HepG2 (cell line): ENCODE results near the gene SOX9. TPM values are rescaled to one million over a fixed set of nuclear protein-coding genes. Genes with fewer than 3 reads are reported as not detected.

Experiments used
- ATAC-seq: fragments of 200-7000 bp; cut with Tn5 transposase; 3 replicates; pipeline ENCODE4 v1.9.1; 2020; ENCODE audit warnings: mild to moderate bottlenecking, moderate library complexity
- BruUV-seq: library from RNA; stranded (reverse); fragments of 400-500 nt; replicated peaks from 2 replicates; lab custom pipeline; 2021; lab: Mats Ljungman, UMichigan
- CTCF ChIA-PET: fragments of 300-600 bp; formaldehyde crosslinking; extraction: SDS; loops from one replicate; lab custom pipeline; 2021; ENCODE audit warnings: low total read pairs, inconsistent platforms, low intra/inter-chr PET ratio; lab: Yijun Ruan, JAX
- POLR2A ChIA-PET: fragments of 350-600 bp; sonication (Branson Sonifier 250); formaldehyde crosslinking; loops from one replicate; lab custom pipeline; 2020; ENCODE audit warnings: antibody characterized with exemption, inconsistent platforms; lab: Yijun Ruan, JAX
- DNase-seq: peaks from one replicate; pipeline ENCODE4 v3.0.0-alpha.2; 2015; ENCODE audit warnings: low spot score
- FAIRE-seq: peaks from 3 replicates; lab custom pipeline; 2011; peaks lifted over from hg19 to GRCh38; lab: Jason Lieb, UNC
- H2AFZ ChIP-seq: one replicate; pipeline ENCODE4 v1.6.1; 2011; ENCODE audit warnings: low read length, inconsistent platforms
- H3K27ac ChIP-seq: fragments of 300-600 bp; 3 replicates; pipeline ENCODE4 v1.8.0; 2011; ENCODE audit warnings: mixed run types, mild to moderate bottlenecking, mixed read lengths, low read length, inconsistent platforms; ENCODE audit not compliant: insufficient read depth; ENCODE audit errors: extremely low read length
- H3K27me3 ChIP-seq, 2 experiments: fragments of 200-600 bp in 1 of 2; 2 replicates in 1 of 2; 3 replicates in 1 of 2; pipeline versions ENCODE4 v1.6.0 to v1.8.0; 2011; ENCODE audit warnings: low read length in 2 of 2, mild to moderate bottlenecking in 2 of 2, moderate library complexity in 2 of 2, inconsistent platforms in 1 of 2; ENCODE audit not compliant: insufficient read depth in 2 of 2, control insufficient read depth in 1 of 2
- H3K36me3 ChIP-seq, 2 experiments: fragments of 200-600 bp in 1 of 2; replicated peaks in 1 of 2; 2 replicates in 1 of 2; 3 replicates in 1 of 2; pipeline versions ENCODE4 v1.5.1 to v1.8.0; 2011; ENCODE audit warnings: low read length in 2 of 2, inconsistent platforms in 1 of 2; ENCODE audit not compliant: insufficient read depth in 2 of 2, control insufficient read depth in 1 of 2
- H3K4me1 ChIP-seq: 2 replicates; pipeline ENCODE4 v1.5.1; 2012; ENCODE audit warnings: low read length, inconsistent platforms; ENCODE audit not compliant: insufficient read depth
- H3K4me2 ChIP-seq: 2 replicates; pipeline ENCODE4 v1.6.0; 2011; ENCODE audit warnings: low read depth, low read length, inconsistent platforms
- H3K4me3 ChIP-seq, 3 experiments: fragments of 200-600 bp in 1 of 3; sonication (generic), shearing (Covaris generic) in 1 of 3; replicated peaks in 1 of 3; 2 replicates each; pipeline ENCODE4 v1.5.1; 2011 to 2016; ENCODE audit warnings: low read length in 3 of 3, inconsistent platforms in 2 of 3, low read depth in 2 of 3, mild to moderate bottlenecking in 2 of 3, control low read depth in 1 of 3, mixed read lengths in 1 of 3; ENCODE audit not compliant: insufficient read depth in 1 of 3
- H3K79me2 ChIP-seq: one replicate; pipeline ENCODE4 v1.6.1; 2011; ENCODE audit warnings: low read length, inconsistent platforms; ENCODE audit not compliant: insufficient read depth
- H3K9ac ChIP-seq: 2 replicates; pipeline ENCODE4 v1.6.0; 2011; ENCODE audit warnings: mild to moderate bottlenecking, low read depth, low read length, inconsistent platforms; ENCODE audit not compliant: insufficient read depth
- H3K9me3 ChIP-seq: 2 replicates; pipeline ENCODE4 v1.5.1; 2012; ENCODE audit warnings: mild to moderate bottlenecking, low read length
- H4K20me1 ChIP-seq: 2 replicates; pipeline ENCODE4 v1.6.0; 2011; ENCODE audit warnings: inconsistent platforms, mild to moderate bottlenecking, low read length, moderate library complexity; ENCODE audit not compliant: insufficient read depth
- HNRNPLL ChIP-seq: fragments of 200-400 bp; formaldehyde crosslinking; IDR thresholded peaks from 2 replicates; pipeline ENCODE4 v1.6.1; 2017; ENCODE audit warnings: mild to moderate bottlenecking, low read depth, low read length; ENCODE audit not compliant: poor library complexity, severe bottlenecking
- JUNB ChIP-seq: sonication (generic); formaldehyde crosslinking; IDR thresholded peaks from 2 replicates; pipeline ENCODE4 v1.8.0; 2022; ENCODE audit warnings: missing genetic modification reagents, mild to moderate bottlenecking, borderline replicate concordance
- MAX ChIP-seq: IDR thresholded peaks from 2 replicates; pipeline ENCODE4 v1.6.1; 2012; ENCODE audit warnings: inconsistent platforms
- MZF1 ChIP-seq: sonication (generic); formaldehyde crosslinking; IDR thresholded peaks from 2 replicates; pipeline ENCODE4 v1.8.1; 2023; ENCODE audit warnings: mild to moderate bottlenecking, missing genetic modification reagents, borderline replicate concordance
- NCOA5 ChIP-seq: sonication (generic); formaldehyde crosslinking; IDR thresholded peaks from 2 replicates; pipeline ENCODE4 v1.4.0; 2020; ENCODE audit warnings: missing genetic modification reagents
- PAX8 ChIP-seq: sonication (generic); formaldehyde crosslinking; IDR thresholded peaks from 2 replicates; pipeline ENCODE4 v1.8.0; 2022; ENCODE audit warnings: mild to moderate bottlenecking, missing genetic modification reagents, borderline replicate concordance
- PBX3 ChIP-seq: sonication (generic); formaldehyde crosslinking; IDR thresholded peaks from 2 replicates; pipeline ENCODE4 v1.8.1; 2023; ENCODE audit warnings: missing genetic modification reagents, inconsistent platforms, borderline replicate concordance
- TOE1 ChIP-seq: sonication (generic); formaldehyde crosslinking; IDR thresholded peaks from 2 replicates; pipeline ENCODE4 v1.4.0; 2020; ENCODE audit warnings: mild to moderate bottlenecking, missing genetic modification reagents
- ZNF460 ChIP-seq: sonication (generic); formaldehyde crosslinking; IDR thresholded peaks from 2 replicates; pipeline ENCODE4 v1.5.1; 2020; ENCODE audit warnings: missing genetic modification reagents, mild to moderate bottlenecking, borderline replicate concordance
- ZNF513 ChIP-seq: sonication (generic); formaldehyde crosslinking; conservative IDR thresholded peaks from 2 replicates; pipeline ENCODE4 v1.5.0; 2020; ENCODE audit warnings: missing genetic modification reagents
- ZNF674 ChIP-seq: sonication (generic); formaldehyde crosslinking; IDR thresholded peaks from 2 replicates; pipeline ENCODE4 v1.5.0; 2020; ENCODE audit warnings: low read depth, mild to moderate bottlenecking, missing genetic modification reagents
- ZNF687 ChIP-seq: sonication (generic); formaldehyde crosslinking; IDR thresholded peaks from 2 replicates; pipeline ENCODE4 v1.5.1; 2020; ENCODE audit warnings: mild to moderate bottlenecking, missing genetic modification reagents, moderate library complexity
- ZNF839 ChIP-seq: sonication (generic); formaldehyde crosslinking; IDR thresholded peaks from 2 replicates; pipeline ENCODE4 v1.4.0; 2020; ENCODE audit warnings: missing genetic modification reagents, mild to moderate bottlenecking, borderline replicate concordance
- WGBS: methylation state at CpG from one replicate; pipeline ENCODE4 v1.1.6; 2017; ENCODE audit warnings: low lambda C conversion rate; 5-methylcytosine and 5-hydroxymethylcytosine counted together
- in situ Hi-C: cut with HindIII; loops from 2 replicates; pipeline ENCODE4 v1.10.0; 2017; ENCODE audit warnings: low pct_unique_long_range_greater_than_20kb; ENCODE audit not compliant: extremely low pct_ligation_motif_present
- intact Hi-C: fragments of 100-400 bp; cut with micrococcal nuclease; formaldehyde crosslinking; loops from one replicate; pipeline ENCODE4 v1.10.0; 2022; ENCODE audit not compliant: unreplicated experiment
- polyA plus RNA-seq, 8 experiments: library from polyadenylated mRNA; depleted of rRNA in 3 of 8; stranded (reverse) in 7 of 8; unstranded in 1 of 8; fragments of >200 nt; fragmentation: Illumina TruSeq in 4 of 8; extraction: Trizol in 4 of 8; gene quantifications; 2 replicates each; pipeline versions ENCODE4 v1.2.1 to v1.2.3, GENCODE V29; 2011 to 2016; ENCODE audit warnings: low read depth in 4 of 8, missing spikeins in 1 of 8, mixed read lengths in 1 of 8; ENCODE audit not compliant: insufficient read depth in 1 of 8
- total RNA-seq, 5 experiments: library from RNA; depleted of rRNA; stranded (reverse); fragments of >200 nt; fragmentation: Illumina TruSeq; extraction: Trizol; gene quantifications; 2 replicates each; pipeline ENCODE4 v1.2.3, GENCODE V29; 2016; ENCODE audit warnings: low read depth in 1 of 5

SOX9 gene
- total and polyA plus RNA-seq, 2 of the 13 experiments (the other 11 are each of a cell fraction or from before 2014, with no cell fraction given), result 16.1 to 27.6 TPM

- Histone ChIP-seq H3K9me3 (no peaks in the 10 kb centered on the region), H3K4me2 (no peak overlapping the region), H3K4me3 (no peak overlapping the region), H3K36me3 (no peaks in the 10 kb centered on the region), H3K79me2 (no peaks in the 10 kb centered on the region), H3K27ac (no peak overlapping the region), H2AFZ (no peak overlapping the region), H3K4me1 (peaks cover 10% of the 10 kb centered on the region), H3K27me3 (no peaks in the 10 kb centered on the region; a peak in 1 of 5 replicates), H4K20me1 (no peaks in the 10 kb centered on the region), H3K9ac (no peak overlapping the region)
- BruUV-seq, result no TSS peak
- ATAC-seq (no peak), DNase-seq (no peak), FAIRE-seq (no peak)
- POLR2A ChIA-PET, result no interaction called here
- in situ Hi-C loops (no loop called here), intact Hi-C loops (no loop called here)
- CTCF ChIA-PET, result no interaction called here
- WGBS, result 44% methylated on average over 3 of the region's 3 CpGs
- TF ChIP-seq ZNF460, result no peak
- no peak for TF ChIP-seq MZF1
- no peak for TF ChIP-seq ZNF839 (CRISPR knock-in tag)
- TF ChIP-seq ZNF687 (CRISPR knock-in tag), result no peak
- TF ChIP-seq NCOA5 (CRISPR knock-in tag), result no peak
- no peak for TF ChIP-seq PBX3 (CRISPR knock-in tag)
- TF ChIP-seq MAX, result no peak
- no peak for TF ChIP-seq HNRNPLL
- TF ChIP-seq ZNF513, result no peak
- no peak for TF ChIP-seq ZNF674 (CRISPR knock-in tag)
- TF ChIP-seq TOE1 (CRISPR knock-in tag), result no peak
- TF ChIP-seq JUNB, result no peak
- no peak for TF ChIP-seq PAX8 (CRISPR knock-in tag)
Observed at GRCh38 chr17:72079700-72080099, 41.1 kb upstream of the SOX9 start.
